Spleen (tissue), 7 donors: ENCODE measurements around the gene GCH1.

ENCODE experiments used
- CTCF ChIP-seq, 11 experiments: fragments of 200-600 bp in 7 of 11; fragments of 450-650 bp in 4 of 11; sonication (generic) in 4 of 11; IDR thresholded peaks in 8 of 11; conservative IDR thresholded peaks in 3 of 11; 1 replicate in 7 of 11; 2 replicates in 4 of 11; pipeline versions ENCODE4 v1.4.0 to v1.8.0; 2016 to 2021; ENCODE audit warnings: antibody characterized with exemption in 11 of 11, inconsistent platforms in 4 of 11, mild to moderate bottlenecking in 1 of 11
- POLR2A ChIP-seq, 3 donors: fragments of 450-650 bp; IDR thresholded peaks; one replicate each; pipeline ENCODE4 v1.5.1; 2017; ENCODE audit warnings: antibody characterized with exemption in 3 of 3, mild to moderate bottlenecking in 1 of 3
- donor health status: DM: no; HTN: no; CAD: no; lungs with moderate emphysema.
- donor health status: DM: no; HTN: no; CAD: no.
- donor health status: DM: no; HTN: no; CAD: no.

DNA sequence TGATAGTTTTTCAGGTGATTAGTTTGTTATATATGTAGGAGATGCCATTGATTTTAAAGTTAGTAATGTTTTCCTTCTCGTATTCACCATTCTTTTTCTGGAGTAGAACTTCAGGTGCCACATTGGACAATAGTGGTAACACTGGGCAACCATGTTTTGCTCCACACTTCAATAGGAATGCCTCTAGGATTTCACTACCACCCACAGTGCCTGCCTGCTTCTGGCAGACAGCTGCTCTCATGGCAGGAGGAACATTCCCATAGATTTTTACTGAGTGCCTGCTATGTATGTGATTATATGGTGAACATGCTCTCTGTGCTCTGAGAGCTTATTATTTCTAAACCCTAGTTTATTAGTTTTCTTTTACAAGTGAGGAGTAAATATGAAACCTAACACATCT lies 53.7 kb downstream of the GCH1 start:
- TF ChIP-seq CTCF (IDR thresholded peaks at IDR 0.05 in 8 of 11, conservative IDR thresholded peaks at IDR 0.05 in 3 of 11) = no peak
- TF ChIP-seq POLR2A (IDR thresholded peaks at IDR 0.05) = no peak
